Mesendoderm (in vitro differentiated cells): ENCODE data around the gene WNK2.

Experiments
- DNase-seq: peaks from one replicate; pipeline ENCODE4 v3.0.0; 2013
- H2AK5ac ChIP-seq: 2 replicates; pipeline ENCODE4 v1.6.1; 2013; ENCODE audit warnings: low read length, inconsistent platforms
- H2BK120ac ChIP-seq: 2 replicates; pipeline ENCODE4 v1.6.1; 2013; ENCODE audit warnings: low read depth, mild to moderate bottlenecking, low read length, moderate library complexity, mixed read lengths
- H2BK15ac ChIP-seq: replicated peaks from 2 replicates; pipeline ENCODE4 v1.6.1; 2013; ENCODE audit warnings: low read depth, mild to moderate bottlenecking, moderate library complexity
- H2BK5ac ChIP-seq: 2 replicates; pipeline ENCODE4 v1.6.1; 2013; ENCODE audit warnings: low read length, inconsistent platforms
- H3K18ac ChIP-seq: 2 replicates; pipeline ENCODE4 v1.6.1; 2013; ENCODE audit warnings: mild to moderate bottlenecking, low read length, mixed read lengths
- H3K23ac ChIP-seq: one replicate; pipeline ENCODE4 v1.6.1; 2013; ENCODE audit warnings: low read length
- H3K27ac ChIP-seq: 2 replicates; pipeline ENCODE4 v1.5.1; 2013; ENCODE audit warnings: low read depth, mild to moderate bottlenecking, inconsistent platforms, low read length, moderate library complexity
- H3K27me3 ChIP-seq: 2 replicates; pipeline ENCODE4 v1.6.1; 2013; ENCODE audit warnings: low read length, control low read depth, mild to moderate bottlenecking, inconsistent platforms; ENCODE audit not compliant: insufficient read depth, poor library complexity
- H3K36me3 ChIP-seq: 2 replicates; pipeline ENCODE4 v1.6.1; 2013; ENCODE audit warnings: low read length, inconsistent platforms; ENCODE audit not compliant: control insufficient read depth, insufficient read depth
- H3K4ac ChIP-seq: one replicate; pipeline ENCODE4 v1.6.1; 2013; ENCODE audit warnings: low read depth, mild to moderate bottlenecking, low read length, moderate library complexity
- H3K4me1 ChIP-seq: 2 replicates; pipeline ENCODE4 v1.6.1; 2013; ENCODE audit warnings: low read depth, low read length, inconsistent platforms; ENCODE audit not compliant: control insufficient read depth
- H3K4me2 ChIP-seq: 2 replicates; pipeline ENCODE4 v1.6.1; 2013; ENCODE audit warnings: low read length
- H3K4me3 ChIP-seq: 2 replicates; pipeline ENCODE4 v1.5.1; 2013; ENCODE audit warnings: mild to moderate bottlenecking, low read length
- H3K56ac ChIP-seq: one replicate; pipeline ENCODE4 v1.6.1; 2013; ENCODE audit warnings: low read length
- H3K79me1 ChIP-seq: 2 replicates; pipeline ENCODE4 v1.6.1; 2013; ENCODE audit warnings: low read length, inconsistent platforms
- H3K79me2 ChIP-seq: 2 replicates; pipeline ENCODE4 v1.6.1; 2013; ENCODE audit warnings: mild to moderate bottlenecking, low read length; ENCODE audit not compliant: control insufficient read depth, insufficient read depth
- H3K9ac ChIP-seq: 2 replicates; pipeline ENCODE4 v1.6.1; 2013; ENCODE audit warnings: low read length, inconsistent platforms
- H4K5ac ChIP-seq: one replicate; pipeline ENCODE4 v1.6.1; 2013; ENCODE audit warnings: low read length
- H4K8ac ChIP-seq: one replicate; pipeline ENCODE4 v1.6.1; 2013; ENCODE audit warnings: low read depth, mild to moderate bottlenecking, control low read depth, low read length, moderate library complexity
- WGBS: extraction: QIAGEN DNeasy Blood & Tissue Kit; methylation state at CpG from one replicate; pipeline ENCODE4 v1.1.7; 2013; ENCODE audit warnings: low lambda C conversion rate, missing lambda C conversion rate; ENCODE audit not compliant: insufficient coverage; ENCODE audit errors: extremely low coverage; 5-methylcytosine and 5-hydroxymethylcytosine counted together

Gene WNK2

GRCh38 chr9:93317495-93318094, 133.7 kb downstream of the WNK2 start:
- Histone ChIP-seq H3K36me3 (no peaks in the 10 kb centered on the region), H3K4me1 (no peaks in the 10 kb centered on the region), H3K27me3 (no peaks in the 10 kb centered on the region), H2BK120ac (no peak overlapping the region), H3K23ac (no peak overlapping the region), H3K4me3 (no peak overlapping the region), H2BK5ac (no peak overlapping the region), H3K4ac (no peak overlapping the region), H2AK5ac (no peak overlapping the region), H4K8ac (no peak overlapping the region), H3K79me2 (no peaks in the 10 kb centered on the region), H3K4me2 (no peak overlapping the region), H3K9ac (no peak overlapping the region), H2BK15ac (no peak overlapping the region), H3K18ac (no peak overlapping the region), H3K79me1 (no peaks in the 10 kb centered on the region), H3K27ac (no peak overlapping the region), H3K56ac (no peak overlapping the region), H4K5ac (no peak overlapping the region)
- no peak for DNase-seq
- WGBS, result no CpG with 5 or more reads among the region's 30 CpGs

- no CpG with 5 or more reads among the region's 9 CpGs for WGBS
- H3K56ac ChIP-seq, result no peak overlapping the region
- no peaks in the 10 kb centered on the region for H3K79me2 ChIP-seq
- no peak overlapping the region for H3K4ac ChIP-seq
- H3K27ac ChIP-seq, result no peak overlapping the region
- DNase-seq, result no peak
- no peaks in the 10 kb centered on the region for H3K27me3 ChIP-seq
- H3K36me3 ChIP-seq, result no peaks in the 10 kb centered on the region
- no peak overlapping the region for H4K5ac ChIP-seq
- H3K4me1 ChIP-seq, result no peaks in the 10 kb centered on the region
- H2BK120ac ChIP-seq, result no peak overlapping the region
- H3K4me2 ChIP-seq, result no peak overlapping the region
- H3K4me3 ChIP-seq, result no peak overlapping the region
- H3K9ac ChIP-seq, result no peak overlapping the region
- no peak overlapping the region for H2BK5ac ChIP-seq
- no peak overlapping the region for H2BK15ac ChIP-seq
- no peak overlapping the region for H2AK5ac ChIP-seq
- no peak overlapping the region for H3K18ac ChIP-seq
- H3K23ac ChIP-seq, result no peak overlapping the region
- H3K79me1 ChIP-seq, result no peaks in the 10 kb centered on the region
- H4K8ac ChIP-seq, result no peak overlapping the region
Observed at GRCh38 chr9:93318480-93318879, 134.5 kb downstream of the WNK2 start.

- Histone ChIP-seq H3K4me1 (no peaks in the 10 kb centered on the region), H3K27ac (no peak overlapping the region), H3K4me2 (no peak overlapping the region), H3K18ac (no peak overlapping the region), H3K4ac (no peak overlapping the region), H2BK15ac (no peak overlapping the region), H4K8ac (no peak overlapping the region), H2BK120ac (no peak overlapping the region), H3K36me3 (no peaks in the 10 kb centered on the region), H3K23ac (no peak overlapping the region), H3K4me3 (no peak overlapping the region), H2AK5ac (no peak overlapping the region), H2BK5ac (no peak overlapping the region), H3K79me2 (no peaks in the 10 kb centered on the region), H3K56ac (no peak overlapping the region), H3K27me3 (no peaks in the 10 kb centered on the region), H3K79me1 (no peaks in the 10 kb centered on the region), H4K5ac (no peak overlapping the region), H3K9ac (no peak overlapping the region)
- no peak for DNase-seq
- WGBS, result no CpG with 5 or more reads among the region's 13 CpGs
Observed at GRCh38 chr9:93319301-93319991, 135.5 kb downstream of the WNK2 start.

- no peak overlapping the region for H3K23ac ChIP-seq
- H3K9ac ChIP-seq, result no peak overlapping the region
- H3K79me1 ChIP-seq, result no peaks in the 10 kb centered on the region
- no CpG with 5 or more reads among the region's 19 CpGs for WGBS
- no peaks in the 10 kb centered on the region for H3K4me1 ChIP-seq
- no peak overlapping the region for H3K4me2 ChIP-seq
- H2BK15ac ChIP-seq, result no peak overlapping the region
- no peaks in the 10 kb centered on the region for H3K36me3 ChIP-seq
- H3K27me3 ChIP-seq, result no peaks in the 10 kb centered on the region
- H3K56ac ChIP-seq, result no peak overlapping the region
- no peak overlapping the region for H3K4ac ChIP-seq
- H3K18ac ChIP-seq, result no peak overlapping the region
- H2BK5ac ChIP-seq, result no peak overlapping the region
- DNase-seq, result no peak
- H3K4me3 ChIP-seq, result no peak overlapping the region
- no peak overlapping the region for H4K5ac ChIP-seq
- H3K27ac ChIP-seq, result no peak overlapping the region
- H2AK5ac ChIP-seq, result no peak overlapping the region
- no peak overlapping the region for H2BK120ac ChIP-seq
- no peak overlapping the region for H4K8ac ChIP-seq
- H3K79me2 ChIP-seq, result no peaks in the 10 kb centered on the region
Observed at GRCh38 chr9:93319992-93320500, 136.1 kb downstream of the WNK2 start.

DNA sequence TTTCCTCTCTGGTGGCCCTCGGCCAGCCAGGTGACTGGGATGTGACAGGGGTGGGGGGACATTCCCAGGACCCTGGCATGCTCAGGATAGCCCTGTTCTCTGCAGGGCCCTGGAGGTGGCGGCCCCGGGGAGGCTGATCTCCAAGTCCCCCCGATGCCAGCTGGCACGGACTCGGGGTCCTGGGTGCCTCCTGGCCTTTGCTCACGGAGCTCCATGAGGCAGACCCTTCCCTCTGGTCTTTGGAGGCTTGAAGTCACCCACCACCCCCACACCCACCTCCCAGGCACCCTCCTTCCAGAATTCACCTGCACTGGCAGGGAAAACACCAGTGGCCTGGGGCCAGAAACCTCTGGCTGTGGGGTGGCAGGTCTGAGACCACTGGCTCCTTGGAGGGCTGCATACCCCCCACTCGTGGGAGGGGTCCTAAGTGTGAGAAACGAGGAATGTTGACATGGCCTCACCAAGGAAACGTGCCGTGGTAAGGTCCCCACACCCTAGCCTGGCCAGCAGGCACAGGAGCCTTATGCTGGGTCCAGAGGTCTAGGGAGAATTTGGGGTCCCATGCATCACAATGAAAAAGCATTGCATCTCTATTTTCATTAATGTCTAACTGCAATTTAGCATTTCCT, 136.8 kb downstream of the WNK2 start:
- Histone ChIP-seq H3K79me1 (no peaks in the 10 kb centered on the region), H3K4ac (no peak overlapping the region), H3K18ac (no peak overlapping the region), H2BK120ac (no peak overlapping the region), H3K4me2 (no peak overlapping the region), H3K79me2 (no peaks in the 10 kb centered on the region), H3K9ac (no peak overlapping the region), H3K56ac (no peak overlapping the region), H3K23ac (no peak overlapping the region), H2BK15ac (no peak overlapping the region), H2BK5ac (no peak overlapping the region), H3K27me3 (no peaks in the 10 kb centered on the region), H3K4me3 (no peak overlapping the region), H2AK5ac (no peak overlapping the region), H3K36me3 (no peaks in the 10 kb centered on the region), H4K8ac (no peak overlapping the region), H3K4me1 (no peaks in the 10 kb centered on the region), H4K5ac (no peak overlapping the region), H3K27ac (no peak overlapping the region)
- no CpG with 5 or more reads among the region's 11 CpGs for WGBS
- no peak for DNase-seq
